GM19023 (cell line): Measurements from ENCODE around the gene LCE3E.

Source experiments
- ATAC-seq: cut with Tn5 transposase; IDR thresholded peaks from one replicate; pipeline ENCODE4 v1.9.1; 2021; ENCODE audit warnings: mild to moderate bottlenecking, moderate library complexity; ENCODE audit not compliant: unreplicated experiment

Gene LCE3E

GRCh38 chr1:152517237-152517811 is 49.3 kb downstream of the LCE3E start:
- no peak for ATAC-seq

- ATAC-seq: no peak
Measured at GRCh38 chr1:152516082-152516481, 50.5 kb downstream of the LCE3E start.
